ENCODE results near the gene GPC6.

GRCh38 chr13:93903909-93904308, 677.3 kb downstream of the GPC6 start:
- no peak for TF ChIP-seq ZNF274 (IDR thresholded peaks at IDR 0.05; ENCODE audit: low read depth, low read length)
- TF ChIP-seq EZH2 (IDR thresholded peaks at IDR 0.05), result no peak
- TF ChIP-seq, protein P1, sequence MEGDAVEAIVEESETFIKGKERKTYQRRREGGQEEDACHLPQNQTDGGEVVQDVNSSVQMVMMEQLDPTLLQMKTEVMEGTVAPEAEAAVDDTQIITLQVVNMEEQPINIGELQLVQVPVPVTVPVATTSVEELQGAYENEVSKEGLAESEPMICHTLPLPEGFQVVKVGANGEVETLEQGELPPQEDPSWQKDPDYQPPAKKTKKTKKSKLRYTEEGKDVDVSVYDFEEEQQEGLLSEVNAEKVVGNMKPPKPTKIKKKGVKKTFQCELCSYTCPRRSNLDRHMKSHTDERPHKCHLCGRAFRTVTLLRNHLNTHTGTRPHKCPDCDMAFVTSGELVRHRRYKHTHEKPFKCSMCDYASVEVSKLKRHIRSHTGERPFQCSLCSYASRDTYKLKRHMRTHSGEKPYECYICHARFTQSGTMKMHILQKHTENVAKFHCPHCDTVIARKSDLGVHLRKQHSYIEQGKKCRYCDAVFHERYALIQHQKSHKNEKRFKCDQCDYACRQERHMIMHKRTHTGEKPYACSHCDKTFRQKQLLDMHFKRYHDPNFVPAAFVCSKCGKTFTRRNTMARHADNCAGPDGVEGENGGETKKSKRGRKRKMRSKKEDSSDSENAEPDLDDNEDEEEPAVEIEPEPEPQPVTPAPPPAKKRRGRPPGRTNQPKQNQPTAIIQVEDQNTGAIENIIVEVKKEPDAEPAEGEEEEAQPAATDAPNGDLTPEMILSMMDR (IDR thresholded peaks at IDR 0.05 in 2 of 3, conservative IDR thresholded peaks at IDR 0.05 in 1 of 3; ENCODE audit: borderline replicate concordance in 1 of 3, insufficient read depth in 1 of 3, low read depth in 2 of 3, low read length in 2 of 3), result no peak
